Endothelial cell of umbilical vein (primary cell): ENCODE results near the gene ZFYVE9.

Experiments used
- CTCF ChIP-seq, 2 donors: IDR thresholded peaks; 1 replicate in 1 of 2; 2 replicates in 1 of 2; pipeline ENCODE4 v1.5.1; 2011; ENCODE audit warnings: low read length in 2 of 2, mild to moderate bottlenecking in 2 of 2, moderate library complexity in 2 of 2, control low read depth in 1 of 2, inconsistent platforms in 1 of 2, low read depth in 1 of 2; ENCODE audit not compliant: insufficient read depth in 1 of 2; ENCODE audit errors: extremely low read depth in 1 of 2
- GATA2 ChIP-seq: IDR thresholded peaks from 2 replicates; pipeline ENCODE4 v1.7.0; 2011; ENCODE audit warnings: low read depth, mild to moderate bottlenecking, moderate library complexity, mixed read lengths, low read length; ENCODE audit not compliant: insufficient read length, insufficient read depth
- POLR2AphosphoS5 ChIP-seq: IDR thresholded peaks from 2 replicates; pipeline ENCODE4 v1.6.1; 2012; ENCODE audit warnings: low read depth, mild to moderate bottlenecking, control low read depth, low read length, moderate library complexity; ENCODE audit not compliant: insufficient read depth

GRCh38 chr1:52243221-52243987 is 101.5 kb downstream of the ZFYVE9 start:
- TF ChIP-seq CTCF (IDR thresholded peaks at IDR 0.05; ENCODE audit: extremely low read depth in 1 of 2, insufficient read depth in 1 of 2, low read depth in 1 of 2, low read length in 2 of 2) (no peak), POLR2AphosphoS5 (no peak), GATA2 (no peak)
